Measurements from ENCODE around the gene DST. TPM values are rescaled to one million over a fixed set of nuclear protein-coding genes. Genes with fewer than 3 reads are reported as not detected.

The DST gene
- total and polyA plus RNA-seq, 2 of the 8 experiments (the other 6 are each of a cell fraction or from before 2014, with no cell fraction given), result 49.4 to 116 TPM

- Histone ChIP-seq H4K5ac (ENCODE audit: insufficient read length, low read depth, low read length) (no peak overlapping the region), H3K23ac (ENCODE audit: insufficient read length) (no peak overlapping the region), H2BK12ac (ENCODE audit: low read depth, low read length) (no peak overlapping the region), H3K79me1 (ENCODE audit: low read depth, low read length) (no peaks in the 10 kb centered on the region), H3K9ac (replicated peaks in 1 of 4; ENCODE audit: extremely low read depth in 1 of 4, low read depth in 3 of 4, low read length in 3 of 4) (no peak overlapping the region), H3K36me3 (ENCODE audit: control insufficient read depth in 2 of 4, insufficient read depth in 4 of 4, low read length in 3 of 4) (peaks cover 11 to 73% (median 24%) of the 10 kb centered on the region in 4 experiments), H3K4me2 (ENCODE audit: insufficient read depth in 1 of 2, low read depth in 2 of 2, low read length in 2 of 2) (no peak overlapping the region), H3K27ac (ENCODE audit: low read depth, low read length) (no peak overlapping the region), H4K8ac (ENCODE audit: extremely low read depth, insufficient read depth, low read length) (no peak overlapping the region), H2BK120ac (replicated peaks; ENCODE audit: low read depth, low read length) (no peak overlapping the region), H4K20me1 (replicated peaks in 1 of 2; ENCODE audit: control insufficient read depth in 1 of 2, insufficient read depth in 2 of 2, low read length in 2 of 2) (peaks cover 0 to 1% of the 10 kb centered on the region in 2 experiments), H2BK5ac (ENCODE audit: low read depth, low read length) (no peak overlapping the region), H2BK20ac (ENCODE audit: low read length) (no peak overlapping the region), H3K56ac (replicated peaks; ENCODE audit: insufficient read length, low read depth, low read length) (no peak overlapping the region), H3K27me3 (replicated peaks in 1 of 4; ENCODE audit: control insufficient read depth in 3 of 4, extremely low read depth in 1 of 4, insufficient read depth in 3 of 4, low read length in 3 of 4) (no peaks in the 10 kb centered on the region), H3K4me3 (ENCODE audit: extremely low read depth in 1 of 4, insufficient read depth in 2 of 4, low read depth in 3 of 4, low read length in 4 of 4) (no peak overlapping the region), H2AK5ac (ENCODE audit: low read depth, low read length) (no peak overlapping the region), H2BK15ac (ENCODE audit: low read length) (no peak overlapping the region), H4K91ac (replicated peaks; ENCODE audit: insufficient read length, low read length) (no peak overlapping the region), H3K4me1 (replicated peaks in 1 of 4; ENCODE audit: control insufficient read depth in 3 of 4, insufficient read depth in 4 of 4, low read length in 3 of 4) (no peaks in the 10 kb centered on the region), H3K18ac (ENCODE audit: extremely low read depth, low read length) (no peak overlapping the region), H2AFZ (ENCODE audit: low read length) (no peak overlapping the region), H3K9me3 (ENCODE audit: insufficient read depth in 2 of 2, low read depth in 1 of 2, low read length in 1 of 2) (no peaks in the 10 kb centered on the region), H3K14ac (ENCODE audit: insufficient read length) (no peak overlapping the region), H3K79me2 (ENCODE audit: control insufficient read depth in 1 of 2, insufficient read depth in 2 of 2, low read length in 2 of 2) (no peaks in the 10 kb centered on the region), H3K4ac (replicated peaks; ENCODE audit: insufficient read length, low read depth, low read length) (no peak overlapping the region), H3K23me2 (ENCODE audit: low read depth, low read length) (no peaks in the 10 kb centered on the region)
- ChIA-PET CTCF (ENCODE audit: partially characterized antibody) (interaction anchor here (0.9 to 1.4 kb wide), 2 partner anchors 11 to 31 kb away, joined by 3 to 4 read pairs; no protein-coding TSS in a partner anchor), POLR2A (ENCODE audit: partially characterized antibody) (no interaction called here)
- TF ChIP-seq JUND (IDR thresholded peaks at IDR 0.05; ENCODE audit: low read length), result no peak
- no peak for TF ChIP-seq RAD21 (IDR thresholded peaks at IDR 0.05 in 1 of 2, conservative IDR thresholded peaks at IDR 0.05 in 1 of 2; ENCODE audit: low read depth in 2 of 2, low read length in 2 of 2)
- no peak for TF ChIP-seq KDM4A (IDR thresholded peaks at IDR 0.05; ENCODE audit: low read depth, low read length, severe bottlenecking)
- TF ChIP-seq, protein P1, sequence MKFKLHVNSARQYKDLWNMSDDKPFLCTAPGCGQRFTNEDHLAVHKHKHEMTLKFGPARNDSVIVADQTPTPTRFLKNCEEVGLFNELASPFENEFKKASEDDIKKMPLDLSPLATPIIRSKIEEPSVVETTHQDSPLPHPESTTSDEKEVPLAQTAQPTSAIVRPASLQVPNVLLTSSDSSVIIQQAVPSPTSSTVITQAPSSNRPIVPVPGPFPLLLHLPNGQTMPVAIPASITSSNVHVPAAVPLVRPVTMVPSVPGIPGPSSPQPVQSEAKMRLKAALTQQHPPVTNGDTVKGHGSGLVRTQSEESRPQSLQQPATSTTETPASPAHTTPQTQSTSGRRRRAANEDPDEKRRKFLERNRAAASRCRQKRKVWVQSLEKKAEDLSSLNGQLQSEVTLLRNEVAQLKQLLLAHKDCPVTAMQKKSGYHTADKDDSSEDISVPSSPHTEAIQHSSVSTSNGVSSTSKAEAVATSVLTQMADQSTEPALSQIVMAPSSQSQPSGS (IDR thresholded peaks at IDR 0.05; ENCODE audit: low read length), result no peak
- TF ChIP-seq TEAD4 (IDR thresholded peaks at IDR 0.05; ENCODE audit: low read depth, low read length), result no peak
- TF ChIP-seq KDM1A (IDR thresholded peaks at IDR 0.05; ENCODE audit: borderline replicate concordance, low read length), result no peak
- TF ChIP-seq POLR2AphosphoS5 (IDR thresholded peaks at IDR 0.05; ENCODE audit: low read depth, low read length), result no peak
- no peak for TF ChIP-seq CBX8 (IDR thresholded peaks at IDR 0.05; ENCODE audit: borderline replicate concordance, low read depth, low read length)
- DNase-seq (ENCODE audit: low read depth in 1 of 2, low spot score in 2 of 2) (no peak), FAIRE-seq (no peak)
- 96% methylated on average over 1 of the region's 1 CpG; no CpG with 5 or more reads in 1 of the 2 experiments for WGBS, 2 experiments (ENCODE audit: extremely low coverage in 1 of 2, insufficient coverage in 1 of 2, insufficient read length in 1 of 2, insufficient replicate concordance in 2 of 2, low coverage in 1 of 2, low lambda C conversion rate in 2 of 2, missing lambda C conversion rate in 1 of 2)
Observed at GRCh38 chr6:56624728-56625069, 18.0 kb downstream of the DST start.
